Colonic mucosa (tissue), 4 donors: ENCODE measurements around the gene NSF. TPM values are rescaled to one million over a fixed set of nuclear protein-coding genes. Genes with fewer than 3 reads are reported as not detected.

Experiments
- DNase-seq: peaks from one replicate; pipeline ENCODE4 v3.0.0-alpha.2; 2020
- H3K27ac ChIP-seq: fragments of 200-600 bp; one replicate; pipeline ENCODE4 v1.8.0; 2021
- H3K27me3 ChIP-seq: fragments of 200-600 bp; one replicate; pipeline ENCODE4 v1.8.0; 2021
- H3K36me3 ChIP-seq: fragments of 200-600 bp; one replicate; pipeline ENCODE4 v1.8.0; 2021
- H3K4me1 ChIP-seq: fragments of 200-600 bp; one replicate; pipeline ENCODE4 v1.8.0; 2021; ENCODE audit warnings: mild to moderate bottlenecking
- H3K4me3 ChIP-seq: fragments of 200-600 bp; one replicate; pipeline ENCODE4 v1.8.0; 2021
- H3K9ac ChIP-seq, 2 donors: one replicate each; pipeline ENCODE4 v1.7.0; 2013; ENCODE audit warnings: control low read depth in 2 of 2, low read depth in 2 of 2, low read length in 2 of 2
- H3K9me3 ChIP-seq: fragments of 200-600 bp; one replicate; pipeline ENCODE4 v1.8.0; 2021
- CTCF ChIP-seq: fragments of 200-600 bp; IDR thresholded peaks from one replicate; pipeline ENCODE4 v1.8.0; 2022; ENCODE audit warnings: antibody characterized with exemption, mild to moderate bottlenecking
- intact Hi-C: fragments of 100-400 bp; cut with DNase I; formaldehyde crosslinking; loops from one replicate; pipeline ENCODE4 v1.14.1; 2022
- total RNA-seq, 2 donors: library from RNA; stranded (reverse); fragmentation: NEBNext Ultra II Directional in 1 of 2; extraction: Animal tissue kit (Norgen Biotek cat#: 25700) in 1 of 2; gene quantifications; one replicate each; pipeline ENCODE4 v1.2.1, GENCODE V29; 2021
- donor health status: healthy.
- donor health status: DM: no; HTN: no; CAD: no.
- donor health status: DM: no; HTN: no; CAD: no.

NSF gene
- total RNA-seq, 2 donors from 2014 or later, result 58.4 to 82.8 TPM

DNA sequence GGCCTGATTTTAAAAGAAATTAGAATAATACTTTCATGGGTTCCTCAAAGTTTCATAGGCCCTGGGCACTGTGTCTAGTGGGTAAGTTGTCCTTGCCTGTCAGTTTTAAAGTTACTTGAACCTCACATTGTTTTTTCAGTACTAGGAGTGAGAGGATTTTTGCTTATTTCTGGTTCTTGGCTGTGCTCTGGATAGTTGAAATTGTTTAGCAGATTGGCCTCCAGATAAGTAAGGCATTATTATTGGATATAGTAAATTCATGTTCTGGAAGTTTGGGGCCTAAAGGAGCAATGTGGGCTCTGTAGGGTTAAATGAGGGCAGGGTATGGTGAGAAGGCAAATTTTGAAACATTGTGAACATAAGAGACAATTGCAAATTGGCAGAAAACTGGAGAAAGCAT is 149.5 kb downstream of the NSF start:
- no peak for TF ChIP-seq CTCF
- Histone ChIP-seq H3K27ac (no peak overlapping the region), H3K9me3 (no peaks in the 10 kb centered on the region), H3K9ac (no peak overlapping the region), H3K4me3 (no peak overlapping the region), H3K36me3 (no peaks in the 10 kb centered on the region), H3K4me1 (no peaks in the 10 kb centered on the region), H3K27me3 (no peaks in the 10 kb centered on the region)
- intact Hi-C loops, result no loop called here
- no peak for DNase-seq

DNA sequence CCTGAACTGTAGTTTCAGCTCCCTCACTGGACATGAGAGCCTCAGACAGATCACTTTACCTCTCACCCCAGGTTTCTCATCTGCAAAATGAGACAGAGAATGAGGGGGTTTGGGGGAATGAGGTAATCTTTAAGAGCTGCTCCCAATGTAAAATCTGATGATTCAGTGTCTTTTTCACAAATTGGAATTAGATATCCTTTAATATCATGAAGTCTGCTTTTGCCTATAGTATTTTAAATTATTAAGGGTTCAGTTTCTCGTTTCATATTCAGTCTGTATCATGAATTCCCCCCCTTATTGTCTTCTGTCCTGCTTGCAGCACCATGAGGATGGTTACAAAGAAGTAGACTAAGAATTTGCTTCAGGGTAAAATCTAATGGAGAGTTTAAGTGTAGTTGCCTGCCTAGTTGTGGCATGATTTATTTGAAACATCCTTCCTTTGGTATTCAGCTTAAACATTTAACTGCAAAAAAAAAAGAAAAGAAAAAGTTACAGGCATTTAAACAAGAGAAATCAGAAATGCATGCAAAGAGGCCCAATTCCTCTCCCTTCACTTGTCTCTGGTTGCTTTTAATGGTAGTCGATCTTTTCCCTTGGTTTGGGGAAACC is 150.8 kb downstream of the NSF start:
- Histone ChIP-seq H3K4me3 (no peak overlapping the region), H3K9me3 (no peaks in the 10 kb centered on the region), H3K4me1 (no peaks in the 10 kb centered on the region), H3K36me3 (no peaks in the 10 kb centered on the region), H3K27ac (no peak overlapping the region), H3K9ac (no peak overlapping the region), H3K27me3 (no peaks in the 10 kb centered on the region)
- no peak for TF ChIP-seq CTCF
- intact Hi-C loops, result no loop called here
- DNase-seq, result no peak

- Histone ChIP-seq H3K4me1 (no peaks in the 10 kb centered on the region), H3K27ac (no peak overlapping the region), H3K36me3 (no peaks in the 10 kb centered on the region), H3K9me3 (no peaks in the 10 kb centered on the region), H3K9ac (no peak overlapping the region), H3K27me3 (no peaks in the 10 kb centered on the region), H3K4me3 (no peak overlapping the region)
- intact Hi-C loops, result no loop called here
- TF ChIP-seq CTCF, result no peak
- DNase-seq, result no peak
Measured at GRCh38 chr17:46742565-46743270, 152.2 kb downstream of the NSF start.

DNA sequence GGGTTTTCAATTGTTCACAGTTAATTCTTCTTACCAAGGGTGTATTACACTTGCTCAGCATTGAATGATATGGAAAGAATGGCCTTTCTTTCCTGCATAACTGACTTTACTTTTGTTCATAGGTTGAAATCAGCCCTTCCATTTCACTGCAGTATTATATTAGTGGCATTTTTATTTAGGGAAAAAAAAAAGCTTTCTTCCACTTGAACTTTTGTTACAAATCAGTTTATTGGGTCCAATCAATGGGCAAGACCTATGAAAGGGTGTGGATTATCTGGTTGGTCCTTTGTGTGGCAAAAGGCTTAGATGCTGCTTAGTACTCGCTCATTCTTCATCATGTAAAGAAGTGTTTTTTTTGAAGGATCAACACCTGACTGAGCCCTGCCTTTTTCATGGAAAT is 154.0 kb downstream of the NSF start:
- Histone ChIP-seq H3K4me3 (no peak overlapping the region), H3K9ac (no peak overlapping the region), H3K27me3 (no peaks in the 10 kb centered on the region), H3K36me3 (no peaks in the 10 kb centered on the region), H3K4me1 (no peaks in the 10 kb centered on the region), H3K9me3 (no peaks in the 10 kb centered on the region), H3K27ac (no peak overlapping the region)
- TF ChIP-seq CTCF, result no peak
- DNase-seq, result no peak
- intact Hi-C loops, result no loop called here

DNA sequence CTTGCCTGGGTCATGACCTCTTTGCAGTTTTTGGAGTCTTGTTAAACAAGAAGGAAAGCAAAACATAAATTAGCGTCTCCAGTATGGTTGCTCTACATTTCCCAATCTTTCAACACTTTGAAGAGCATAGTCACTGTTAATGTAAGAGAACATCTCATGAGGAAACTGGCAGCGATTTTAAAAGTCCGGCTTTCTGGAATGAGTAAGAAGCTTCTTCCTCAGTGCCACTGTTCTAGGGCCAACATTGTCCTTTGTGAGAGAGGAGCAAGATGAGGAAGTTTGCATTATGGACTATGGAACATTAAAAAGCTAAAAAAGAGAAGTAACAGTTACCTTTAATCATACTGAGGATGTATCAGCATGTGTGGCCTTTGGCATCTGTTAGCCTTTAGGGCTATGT is 154.9 kb downstream of the NSF start:
- H3K9ac ChIP-seq, result no peak overlapping the region
- H3K9me3 ChIP-seq, result no peaks in the 10 kb centered on the region
- no peak for DNase-seq
- H3K4me3 ChIP-seq, result no peak overlapping the region
- no peaks in the 10 kb centered on the region for H3K27me3 ChIP-seq
- H3K36me3 ChIP-seq, result no peaks in the 10 kb centered on the region
- no peak overlapping the region for H3K27ac ChIP-seq
- no peaks in the 10 kb centered on the region for H3K4me1 ChIP-seq
- intact Hi-C loops, result no loop called here
- TF ChIP-seq CTCF, result no peak
